HCT116 (cell line): ENCODE data around the gene AGPAT2. TPM values are rescaled to one million over a fixed set of nuclear protein-coding genes. Genes with fewer than 3 reads are reported as not detected.

Source experiments
- ATAC-seq: fragments of 200-7000 bp; cut with Tn5 transposase; 2 replicates; pipeline ENCODE4 v1.9.1; 2020; ENCODE audit warnings: mild to moderate bottlenecking, moderate library complexity
- BruUV-seq: library from RNA; stranded (reverse); fragments of 400-500 nt; replicated peaks from 2 replicates; lab custom pipeline; 2021; lab: Mats Ljungman, UMichigan
- CTCF ChIA-PET: fragments of 300-600 bp; sonication (Branson Sonifier 250); formaldehyde crosslinking; loops from one replicate; lab custom pipeline; 2021; ENCODE audit warnings: antibody characterized with exemption; lab: Charles Lee
- POLR2A ChIA-PET: fragments of 300-600, 350-600 bp; sonication (Branson Sonifier 250); formaldehyde crosslinking; loops from one replicate; lab custom pipeline; 2021; ENCODE audit warnings: antibody characterized with exemption; lab: Charles Lee
- RAD21 ChIA-PET, 2 experiments: fragments of 300-600 bp; sonication (Branson Sonifier 250); formaldehyde crosslinking; loops; one replicate each; lab custom pipeline; 2023; ENCODE audit warnings: low total read pairs in 2 of 2; ENCODE audit not compliant: uncharacterized antibody in 2 of 2, unreplicated experiment in 2 of 2, low non-redundant PET in 1 of 2; lab: Charles Lee
- DNase-seq: peaks from one replicate; pipeline ENCODE4 v3.0.0-alpha.2; 2010; ENCODE audit warnings: low read depth, low spot score
- H2AFZ ChIP-seq: fragments of 200-600 bp; shearing (Covaris generic), sonication (generic); 2 replicates; pipeline ENCODE4 v1.6.1; 2017; ENCODE audit warnings: low read depth, mixed run types, mixed read lengths, antibody characterized with exemption, low read length; ENCODE audit not compliant: poor library complexity, severe bottlenecking
- H3K27ac ChIP-seq: 2 replicates; pipeline ENCODE4 v1.5.1; 2012; ENCODE audit warnings: low read depth, low read length
- H3K27me3 ChIP-seq: fragments of 200-600 bp; sonication (generic); 2 replicates; pipeline ENCODE4 v1.6.1; 2016; ENCODE audit warnings: mixed run types, low read length, mixed read lengths; ENCODE audit not compliant: insufficient read depth
- H3K36me3 ChIP-seq, 2 experiments: fragments of 200-500 bp in 1 of 2; fragments of 200-600 bp in 1 of 2; sonication (Bioruptor generic) in 1 of 2; sonication (generic) in 1 of 2; 2 replicates each; pipeline versions ENCODE4 v1.5.1 to v1.6.1; 2014 to 2016; ENCODE audit warnings: low read length in 2 of 2, inconsistent platforms in 1 of 2, mixed read lengths in 1 of 2, mixed run types in 1 of 2; ENCODE audit not compliant: insufficient read depth in 2 of 2, control insufficient read depth in 1 of 2
- H3K4me1 ChIP-seq, 2 experiments: fragments of 200-600 bp in 1 of 2; sonication (generic) in 1 of 2; 2 replicates each; pipeline versions ENCODE4 v1.5.1 to v1.6.1; 2012 to 2017; ENCODE audit warnings: low read length in 2 of 2, inconsistent platforms in 1 of 2, mild to moderate bottlenecking in 1 of 2, mixed read lengths in 1 of 2, mixed run types in 1 of 2, moderate library complexity in 1 of 2; ENCODE audit not compliant: insufficient read depth in 2 of 2, control insufficient read depth in 1 of 2
- H3K4me2 ChIP-seq: fragments of 200-600 bp; sonication (generic); 2 replicates; pipeline ENCODE4 v1.6.1; 2017; ENCODE audit warnings: mixed run types, low read length, mixed read lengths
- H3K4me3 ChIP-seq, 2 experiments: fragments of 200-600 bp in 1 of 2; sonication (generic) in 1 of 2; replicated peaks in 1 of 2; 2 replicates each; pipeline ENCODE4 v1.5.1; 2011 to 2016; ENCODE audit warnings: low read length in 2 of 2, control low read depth in 1 of 2, low read depth in 1 of 2, mild to moderate bottlenecking in 1 of 2, mixed read lengths in 1 of 2, mixed run types in 1 of 2
- H3K79me2 ChIP-seq: fragments of 200-600 bp; sonication (generic); 2 replicates; pipeline ENCODE4 v1.6.1; 2017; ENCODE audit warnings: mild to moderate bottlenecking, mixed run types, low read length, moderate library complexity, mixed read lengths; ENCODE audit not compliant: insufficient read depth
- H3K9ac ChIP-seq: fragments of 200-600 bp; sonication (generic); 2 replicates; pipeline ENCODE4 v1.6.1; 2016; ENCODE audit warnings: low read length, mixed read lengths
- H3K9me2 ChIP-seq: fragments of 200-600 bp; sonication (generic), shearing (Covaris generic); 2 replicates; pipeline ENCODE4 v1.6.1; 2017; ENCODE audit warnings: mixed run types, mild to moderate bottlenecking, moderate library complexity; ENCODE audit not compliant: insufficient read depth
- H3K9me3 ChIP-seq, 2 experiments: fragments of 200-500 bp in 1 of 2; fragments of 200-600 bp in 1 of 2; sonication (Bioruptor generic) in 1 of 2; sonication (generic) in 1 of 2; 2 replicates each; pipeline ENCODE4 v1.6.1; 2014 to 2017; ENCODE audit warnings: low read length in 2 of 2, mixed read lengths in 2 of 2, inconsistent platforms in 1 of 2, low read depth in 1 of 2, mild to moderate bottlenecking in 1 of 2, mixed run types in 1 of 2, moderate library complexity in 1 of 2; ENCODE audit not compliant: control insufficient read depth in 1 of 2, insufficient read depth in 1 of 2
- H4K20me1 ChIP-seq: fragments of 200-600 bp; sonication (generic), shearing (Covaris generic); 2 replicates; pipeline ENCODE4 v1.6.1; 2017; ENCODE audit warnings: mixed run types, mild to moderate bottlenecking, moderate library complexity; ENCODE audit not compliant: insufficient read depth
- CBX3 ChIP-seq: IDR thresholded peaks from 2 replicates; pipeline ENCODE4 v1.6.1; 2012; ENCODE audit warnings: low read depth
- EGR1 ChIP-seq: IDR thresholded peaks from 2 replicates; pipeline ENCODE4 v1.6.1; 2012; ENCODE audit warnings: low read depth
- EZH2phosphoT487 ChIP-seq: fragments of 200-600 bp; IDR thresholded peaks from 2 replicates; pipeline ENCODE4 v1.6.1; 2018; ENCODE audit warnings: antibody characterized with exemption, borderline replicate concordance
- FOSL1 ChIP-seq: IDR thresholded peaks from 2 replicates; pipeline ENCODE4 v1.6.1; 2012; ENCODE audit warnings: low read depth
- JUND ChIP-seq: IDR thresholded peaks from 2 replicates; pipeline ENCODE4 v1.6.1; 2012
- POLR2AphosphoS5 ChIP-seq: IDR thresholded peaks from 2 replicates; pipeline ENCODE4 v1.6.1; 2011; ENCODE audit warnings: mild to moderate bottlenecking, low read depth, low read length, moderate library complexity
- RAD21 ChIP-seq: IDR thresholded peaks from 2 replicates; pipeline ENCODE4 v1.6.1; 2012; ENCODE audit warnings: low read depth, mild to moderate bottlenecking
- SIN3A ChIP-seq: IDR thresholded peaks from 2 replicates; pipeline ENCODE4 v1.6.1; 2012; ENCODE audit warnings: low read depth
- SP1 ChIP-seq: IDR thresholded peaks from 2 replicates; pipeline ENCODE4 v1.6.1; 2012; ENCODE audit warnings: low read depth
- TCF7L2 ChIP-seq: IDR thresholded peaks from 2 replicates; pipeline ENCODE4 v1.7.0; 2011; ENCODE audit warnings: borderline replicate concordance, inconsistent platforms; ENCODE audit not compliant: insufficient read depth, insufficient read length; ENCODE audit errors: extremely low read depth
- YY1 ChIP-seq: IDR thresholded peaks from 2 replicates; pipeline ENCODE4 v1.6.1; 2011; ENCODE audit warnings: low read length, low read depth, moderate library complexity, mild to moderate bottlenecking; ENCODE audit not compliant: insufficient replicate concordance; ENCODE audit errors: extremely low read depth
- ZFX ChIP-seq: fragments of 450-650 bp; IDR thresholded peaks from 2 replicates; pipeline ENCODE4 v1.6.1; 2017
- ZNF274 ChIP-seq: fragments of 200-500 bp; sonication (Bioruptor generic); IDR thresholded peaks from 2 replicates; pipeline ENCODE4 v1.6.1; 2014; ENCODE audit warnings: mild to moderate bottlenecking, low read depth, low read length, inconsistent platforms
- intact Hi-C: fragments of 100-400 bp; cut with micrococcal nuclease; formaldehyde crosslinking; loops from 2 replicates; pipeline ENCODE4 v1.10.0; 2022
- total RNA-seq: library from RNA; stranded (reverse); gene quantifications from one replicate; pipeline ENCODE4 v1.2.1, GENCODE V29; 2021; ENCODE audit not compliant: unreplicated experiment
- TF ChIP-seq, protein P1 (sequence below): IDR thresholded peaks from 2 replicates; pipeline ENCODE4 v1.6.1; 2012
- TF ChIP-seq, protein P2 (sequence below): IDR thresholded peaks from 2 replicates; pipeline ENCODE4 v1.6.1; 2011; ENCODE audit warnings: mild to moderate bottlenecking, low read length, moderate library complexity; ENCODE audit not compliant: insufficient replicate concordance; ENCODE audit errors: extremely low read depth
- TF ChIP-seq, protein P3 (sequence below), 3 experiments: fragments of 200-600 bp in 1 of 3; sonication (generic) in 1 of 3; IDR thresholded peaks in 2 of 3; conservative IDR thresholded peaks in 1 of 3; 2 replicates each; pipeline ENCODE4 v1.5.1; 2012 to 2017; ENCODE audit warnings: low read depth in 2 of 3, low read length in 2 of 3, antibody characterized with exemption in 1 of 3, borderline replicate concordance in 1 of 3, control low read depth in 1 of 3, mild to moderate bottlenecking in 1 of 3, mixed read lengths in 1 of 3, mixed run types in 1 of 3, moderate library complexity in 1 of 3; ENCODE audit not compliant: insufficient read depth in 1 of 3

Gene AGPAT2
- total RNA-seq, 1 experiment from 2014 or later, result 86.0 TPM

DNA sequence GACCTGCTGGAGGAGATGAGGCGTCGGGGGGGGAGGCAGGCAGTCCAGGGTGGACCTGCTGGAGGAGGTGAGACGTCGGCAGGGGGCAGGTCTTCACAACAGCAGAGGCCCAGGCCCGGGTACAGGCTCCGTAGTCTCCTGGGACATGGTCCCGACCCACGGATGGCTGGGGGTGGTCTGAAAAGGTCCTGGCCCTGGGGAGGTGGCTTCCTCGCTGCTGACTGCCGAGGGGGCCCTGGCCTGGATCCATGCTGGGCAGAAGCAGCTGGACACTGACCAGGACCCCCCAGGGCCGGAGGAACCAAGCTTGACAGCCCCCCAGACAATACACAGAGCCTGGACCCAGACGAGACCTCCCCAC is 16.0 kb downstream of the AGPAT2 start:
- intact Hi-C loops, result loop anchor here (2.0 kb wide), 1 partner anchor 16 kb away; the partner anchor contains the start of gene AGPAT2
- no peak overlapping the region for H3K4me3 ChIP-seq
- no TSS peak for BruUV-seq
- H3K4me1 ChIP-seq, result peaks cover 0 to 43% of the 10 kb centered on the region in 2 experiments; a peak in 2 of 4 replicates
- DNase-seq (no peak), ATAC-seq (peak; percentile 1; the same call in 1 of the 2 replicates)
- CTCF ChIA-PET, result interaction anchor here (0.8 to 2.3 kb wide), 5 partner anchors 10 to 28 kb away, joined by 3 to 18 read pairs (median 6); no protein-coding TSS in a partner anchor
- peaks cover 0 to 7% of the 10 kb centered on the region in 2 experiments; a peak in 2 of 4 replicates for H3K36me3 ChIP-seq
- no peaks in the 10 kb centered on the region for H3K9me3 ChIP-seq
- no peaks in the 10 kb centered on the region for H4K20me1 ChIP-seq
- no peak overlapping the region for H3K9ac ChIP-seq
- H3K27me3 ChIP-seq, result no peaks in the 10 kb centered on the region
- RAD21 ChIA-PET, result no interaction called here
- H3K9me2 ChIP-seq, result no peaks in the 10 kb centered on the region
- no peak overlapping the region for H3K27ac ChIP-seq
- no peak overlapping the region for H3K4me2 ChIP-seq
- POLR2A ChIA-PET, result interaction anchor here (1.5 kb wide), 1 partner anchor 22 kb away, joined by 5 read pairs; no protein-coding TSS in a partner anchor
- no peaks in the 10 kb centered on the region for H3K79me2 ChIP-seq
- no peak overlapping the region for H2AFZ ChIP-seq
- TF ChIP-seq TCF7L2 (no peak), POLR2AphosphoS5 (peak; percentile 39; the same call in 1 of the 2 replicates), EZH2phosphoT487 (no peak)
- TF ChIP-seq, protein P1, sequence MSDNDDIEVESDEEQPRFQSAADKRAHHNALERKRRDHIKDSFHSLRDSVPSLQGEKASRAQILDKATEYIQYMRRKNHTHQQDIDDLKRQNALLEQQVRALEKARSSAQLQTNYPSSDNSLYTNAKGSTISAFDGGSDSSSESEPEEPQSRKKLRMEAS, result no peak

DNA sequence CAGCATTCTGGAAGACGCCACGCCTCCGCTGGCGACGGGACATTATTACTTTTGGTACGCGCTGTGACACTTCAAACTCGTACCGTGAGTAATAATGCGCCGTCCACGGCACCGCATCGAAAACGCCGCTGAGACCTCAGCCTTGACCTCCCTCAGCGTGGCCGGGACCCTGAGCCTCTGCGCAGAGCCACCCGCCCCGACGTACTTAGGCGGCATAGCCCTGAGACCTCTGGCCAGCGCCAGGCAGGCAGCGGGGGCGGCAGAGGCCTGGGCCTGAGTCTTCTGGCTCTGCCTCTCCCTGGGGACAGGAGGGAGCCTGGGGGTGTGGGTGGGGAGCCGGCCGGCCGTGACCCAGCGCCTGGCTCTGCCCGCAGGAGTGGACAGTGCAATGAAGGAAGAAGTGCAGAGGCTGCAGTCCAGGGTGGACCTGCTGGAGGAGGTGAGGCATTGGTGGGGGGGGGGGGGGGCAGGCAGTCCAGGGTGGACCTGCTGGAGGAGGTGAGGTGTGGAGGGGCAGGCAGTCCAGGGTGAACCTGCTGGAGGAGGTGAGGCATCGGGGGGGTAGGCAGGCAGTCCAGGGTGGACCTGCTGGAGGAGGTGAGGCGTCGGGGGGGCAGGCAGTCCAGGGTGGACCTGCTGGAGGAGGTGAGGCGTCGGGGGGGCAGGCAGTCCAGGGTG is 16.5 kb downstream of the AGPAT2 start:
- H3K9me3 ChIP-seq, result no peaks in the 10 kb centered on the region
- intact Hi-C loops, result loop anchor here (2.0 kb wide), 1 partner anchor 16 kb away; the partner anchor contains the start of gene AGPAT2
- peaks cover 0 to 7% of the 10 kb centered on the region in 2 experiments; a peak in 2 of 4 replicates for H3K36me3 ChIP-seq
- H3K27ac ChIP-seq, result no peak overlapping the region
- no peak overlapping the region for H3K4me2 ChIP-seq
- H3K4me1 ChIP-seq, result peaks cover 0 to 42% of the 10 kb centered on the region in 2 experiments; a peak in 2 of 4 replicates
- H2AFZ ChIP-seq, result no peak overlapping the region
- H4K20me1 ChIP-seq, result no peaks in the 10 kb centered on the region
- H3K4me3 ChIP-seq, result no peak overlapping the region
- ATAC-seq, result no peak
- H3K9me2 ChIP-seq, result no peaks in the 10 kb centered on the region
- POLR2A ChIA-PET, result interaction anchor here (1.5 kb wide), 1 partner anchor 23 kb away, joined by 5 read pairs; no protein-coding TSS in a partner anchor
- no peaks in the 10 kb centered on the region for H3K27me3 ChIP-seq
- CTCF ChIA-PET, result interaction anchor here (0.8 to 2.3 kb wide), 2 partner anchors 11 to 15 kb away, joined by 6 to 18 read pairs; no protein-coding TSS in a partner anchor
- no peaks in the 10 kb centered on the region for H3K79me2 ChIP-seq
- no peak overlapping the region for H3K9ac ChIP-seq
- RAD21 ChIA-PET, result no interaction called here
- DNase-seq, result no peak
- no TSS peak for BruUV-seq
- TF ChIP-seq FOSL1 (no peak), YY1 (no peak), ZNF274 (no peak), SP1 (no peak), EGR1 (no peak), RAD21 (no peak), SIN3A (no peak), JUND (no peak), ZFX (no peak), CBX3 (no peak)
- TF ChIP-seq, protein P2, sequence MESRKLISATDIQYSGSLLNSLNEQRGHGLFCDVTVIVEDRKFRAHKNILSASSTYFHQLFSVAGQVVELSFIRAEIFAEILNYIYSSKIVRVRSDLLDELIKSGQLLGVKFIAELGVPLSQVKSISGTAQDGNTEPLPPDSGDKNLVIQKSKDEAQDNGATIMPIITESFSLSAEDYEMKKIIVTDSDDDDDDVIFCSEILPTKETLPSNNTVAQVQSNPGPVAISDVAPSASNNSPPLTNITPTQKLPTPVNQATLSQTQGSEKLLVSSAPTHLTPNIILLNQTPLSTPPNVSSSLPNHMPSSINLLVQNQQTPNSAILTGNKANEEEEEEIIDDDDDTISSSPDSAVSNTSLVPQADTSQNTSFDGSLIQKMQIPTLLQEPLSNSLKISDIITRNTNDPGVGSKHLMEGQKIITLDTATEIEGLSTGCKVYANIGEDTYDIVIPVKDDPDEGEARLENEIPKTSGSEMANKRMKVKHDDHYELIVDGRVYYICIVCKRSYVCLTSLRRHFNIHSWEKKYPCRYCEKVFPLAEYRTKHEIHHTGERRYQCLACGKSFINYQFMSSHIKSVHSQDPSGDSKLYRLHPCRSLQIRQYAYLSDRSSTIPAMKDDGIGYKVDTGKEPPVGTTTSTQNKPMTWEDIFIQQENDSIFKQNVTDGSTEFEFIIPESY, result no peak
- TF ChIP-seq, protein P3, sequence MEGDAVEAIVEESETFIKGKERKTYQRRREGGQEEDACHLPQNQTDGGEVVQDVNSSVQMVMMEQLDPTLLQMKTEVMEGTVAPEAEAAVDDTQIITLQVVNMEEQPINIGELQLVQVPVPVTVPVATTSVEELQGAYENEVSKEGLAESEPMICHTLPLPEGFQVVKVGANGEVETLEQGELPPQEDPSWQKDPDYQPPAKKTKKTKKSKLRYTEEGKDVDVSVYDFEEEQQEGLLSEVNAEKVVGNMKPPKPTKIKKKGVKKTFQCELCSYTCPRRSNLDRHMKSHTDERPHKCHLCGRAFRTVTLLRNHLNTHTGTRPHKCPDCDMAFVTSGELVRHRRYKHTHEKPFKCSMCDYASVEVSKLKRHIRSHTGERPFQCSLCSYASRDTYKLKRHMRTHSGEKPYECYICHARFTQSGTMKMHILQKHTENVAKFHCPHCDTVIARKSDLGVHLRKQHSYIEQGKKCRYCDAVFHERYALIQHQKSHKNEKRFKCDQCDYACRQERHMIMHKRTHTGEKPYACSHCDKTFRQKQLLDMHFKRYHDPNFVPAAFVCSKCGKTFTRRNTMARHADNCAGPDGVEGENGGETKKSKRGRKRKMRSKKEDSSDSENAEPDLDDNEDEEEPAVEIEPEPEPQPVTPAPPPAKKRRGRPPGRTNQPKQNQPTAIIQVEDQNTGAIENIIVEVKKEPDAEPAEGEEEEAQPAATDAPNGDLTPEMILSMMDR (IDR thresholded peaks at IDR 0.05 in 2 of 3, conservative IDR thresholded peaks at IDR 0.05 in 1 of 3; ENCODE audit: borderline replicate concordance in 1 of 3, insufficient read depth in 1 of 3, low read depth in 2 of 3, low read length in 2 of 3), result no peak
